DOHH2 (cell line): Measurements from ENCODE around the gene CASP7.

Experiments used
- EZH2phosphoT487 ChIP-seq: fragments of 200-600 bp; sonication (generic); IDR thresholded peaks from 2 replicates; pipeline ENCODE4 v1.6.1; 2017; ENCODE audit warnings: borderline replicate concordance, mild to moderate bottlenecking, antibody characterized with exemption, low read length, moderate library complexity, mixed read lengths
- TF ChIP-seq, protein P1 (sequence below): fragments of 200-600 bp; sonication (generic); IDR thresholded peaks from one replicate; pipeline ENCODE4 v1.5.1; 2014; ENCODE audit warnings: antibody characterized with exemption, mild to moderate bottlenecking, low read depth, low read length; ENCODE audit not compliant: poor library complexity, severe bottlenecking

DNA sequence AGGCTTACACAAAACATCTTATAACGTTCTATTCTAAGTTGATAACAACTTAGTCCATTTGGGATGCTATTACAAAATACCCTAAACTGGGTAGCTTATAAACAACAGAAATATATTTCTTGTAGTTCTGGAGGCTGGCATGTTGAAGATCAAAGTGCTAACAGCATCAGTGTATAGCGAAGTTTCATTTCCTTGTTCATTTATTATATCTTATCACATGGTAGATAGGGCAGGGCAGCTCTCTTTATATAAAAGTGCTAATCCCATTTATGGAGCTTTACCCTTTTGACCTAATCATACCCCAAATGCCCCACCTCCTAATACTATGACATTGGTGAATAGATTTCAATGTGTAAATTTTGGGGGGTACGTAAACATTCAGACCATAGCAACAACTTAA, 6.3 kb downstream of the CASP7 start:
- TF ChIP-seq, protein P1, sequence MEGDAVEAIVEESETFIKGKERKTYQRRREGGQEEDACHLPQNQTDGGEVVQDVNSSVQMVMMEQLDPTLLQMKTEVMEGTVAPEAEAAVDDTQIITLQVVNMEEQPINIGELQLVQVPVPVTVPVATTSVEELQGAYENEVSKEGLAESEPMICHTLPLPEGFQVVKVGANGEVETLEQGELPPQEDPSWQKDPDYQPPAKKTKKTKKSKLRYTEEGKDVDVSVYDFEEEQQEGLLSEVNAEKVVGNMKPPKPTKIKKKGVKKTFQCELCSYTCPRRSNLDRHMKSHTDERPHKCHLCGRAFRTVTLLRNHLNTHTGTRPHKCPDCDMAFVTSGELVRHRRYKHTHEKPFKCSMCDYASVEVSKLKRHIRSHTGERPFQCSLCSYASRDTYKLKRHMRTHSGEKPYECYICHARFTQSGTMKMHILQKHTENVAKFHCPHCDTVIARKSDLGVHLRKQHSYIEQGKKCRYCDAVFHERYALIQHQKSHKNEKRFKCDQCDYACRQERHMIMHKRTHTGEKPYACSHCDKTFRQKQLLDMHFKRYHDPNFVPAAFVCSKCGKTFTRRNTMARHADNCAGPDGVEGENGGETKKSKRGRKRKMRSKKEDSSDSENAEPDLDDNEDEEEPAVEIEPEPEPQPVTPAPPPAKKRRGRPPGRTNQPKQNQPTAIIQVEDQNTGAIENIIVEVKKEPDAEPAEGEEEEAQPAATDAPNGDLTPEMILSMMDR = no peak
- TF ChIP-seq EZH2phosphoT487 = no peak
